AG09319 (cell line): ENCODE measurements around the gene BLOC1S6.

Source experiments
- DNase-seq: peaks from one replicate; pipeline ENCODE4 v3.0.0-alpha.2; 2010; ENCODE audit warnings: low read depth; ENCODE audit errors: extremely low read depth
- CTCF ChIP-seq: IDR thresholded peaks from 2 replicates; pipeline ENCODE4 v1.5.1; 2011; ENCODE audit warnings: low read depth, mild to moderate bottlenecking, inconsistent platforms, low read length, moderate library complexity

The BLOC1S6 gene

GRCh38 chr15:45548753-45549520 lies 38.2 kb upstream of the BLOC1S6 start:
- no peak for TF ChIP-seq CTCF
- DNase-seq = no peak

GRCh38 chr15:45549541-45550220 lies 37.5 kb upstream of the BLOC1S6 start:
- DNase-seq = no peak
- TF ChIP-seq CTCF = no peak

GRCh38 chr15:45550436-45550835 lies 36.7 kb upstream of the BLOC1S6 start:
- TF ChIP-seq CTCF = no peak
- DNase-seq = no peak

- TF ChIP-seq CTCF = no peak
- DNase-seq = no peak
These were observed 35.5 kb upstream of the BLOC1S6 start for GRCh38 chr15:45551676-45552075.

- DNase-seq = no peak
- no peak for TF ChIP-seq CTCF
These were observed 31.1 kb upstream of the BLOC1S6 start for GRCh38 chr15:45555934-45556608.

- DNase-seq = no peak
- no peak for TF ChIP-seq CTCF
These were observed 14.6 kb upstream of the BLOC1S6 start for GRCh38 chr15:45572617-45573016.
